Germinal center (tissue), 1 donor: Measurements from ENCODE around the gene FBXL20.
A peak's percentile ranks its signal among the peaks of the same experiment; 100 is the strongest.

Experiments used
- DNase-seq: peaks from one replicate; pipeline ENCODE4 v3.0.0; 2012; ENCODE audit warnings: mixed read lengths, low spot score

FBXL20 gene

GRCh38 chr17:39225308-39225958, 176.0 kb downstream of the FBXL20 start, which contains the start of gene STAC2:
Gene STAC2 (minus strand): TSS chr17:39225945. CDS start chr17:39225502, 443 bp downstream.
- no peak for DNase-seq

- no peak for DNase-seq
These were observed 176.6 kb downstream of the FBXL20 start for GRCh38 chr17:39224778-39225307.

- DNase-seq: no peak
These were observed 177.3 kb downstream of the FBXL20 start for GRCh38 chr17:39223907-39224777.

- no peak for DNase-seq
These were observed 178.3 kb downstream of the FBXL20 start for GRCh38 chr17:39222866-39223834.

- no peak for DNase-seq
These were observed 179.3 kb downstream of the FBXL20 start for GRCh38 chr17:39222151-39222550.

- DNase-seq: no peak
These were observed 179.9 kb downstream of the FBXL20 start for GRCh38 chr17:39221572-39221971.

- DNase-seq: no peak
These were observed 181.7 kb downstream of the FBXL20 start for GRCh38 chr17:39219647-39220154.

- DNase-seq: no peak
These were observed 182.5 kb downstream of the FBXL20 start for GRCh38 chr17:39218906-39219305.

GRCh38 chr17:39217734-39218369, 183.6 kb downstream of the FBXL20 start:
- no peak for DNase-seq

- no peak for DNase-seq
These were observed 187.6 kb downstream of the FBXL20 start for GRCh38 chr17:39213852-39214251.

GRCh38 chr17:39212841-39213480, 188.5 kb downstream of the FBXL20 start:
- DNase-seq: no peak

- no peak for DNase-seq
These were observed 189.1 kb downstream of the FBXL20 start for GRCh38 chr17:39212195-39212810.

GRCh38 chr17:39210093-39210434, 191.4 kb downstream of the FBXL20 start:
- DNase-seq: no peak

- DNase-seq: peak; percentile 52
These were observed 191.9 kb downstream of the FBXL20 start for GRCh38 chr17:39209317-39210092.

GRCh38 chr17:39208893-39209292, 192.5 kb downstream of the FBXL20 start:
- DNase-seq: peak; percentile 88

GRCh38 chr17:39208136-39208535, 193.3 kb downstream of the FBXL20 start:
- no peak for DNase-seq

- DNase-seq: no peak
These were observed 196.3 kb downstream of the FBXL20 start for GRCh38 chr17:39205112-39205526.

- no peak for DNase-seq
These were observed 197.2 kb downstream of the FBXL20 start for GRCh38 chr17:39204245-39204644.
